Testis (tissue), 3 donors: ENCODE measurements around the gene SULT1A3. TPM values are rescaled to one million over a fixed set of nuclear protein-coding genes. Genes with fewer than 3 reads are reported as not detected.
"Not testable (repeated sequence)": the region's sequence is repeated elsewhere in the genome, so short reads cannot be mapped to it uniquely, and the experiment has no call there.

Source experiments
- DNase-seq: peaks from one replicate; pipeline ENCODE4 v3.0.0-alpha.2; 2019
- H3K27ac ChIP-seq, 2 donors: fragments of 200-600 bp; sonication (generic); one replicate each; pipeline ENCODE4 v1.5.1; 2019
- H3K27me3 ChIP-seq: fragments of 200-600 bp; sonication (generic); one replicate; pipeline ENCODE4 v1.5.1; 2019
- H3K36me3 ChIP-seq: fragments of 200-600 bp; sonication (generic); one replicate; pipeline ENCODE4 v1.5.1; 2017; ENCODE audit warnings: low read depth; ENCODE audit errors: missing control alignments
- H3K4me1 ChIP-seq: fragments of 200-600 bp; sonication (generic); one replicate; pipeline ENCODE4 v1.5.1; 2019
- H3K4me3 ChIP-seq, 2 donors: fragments of 200-600 bp; sonication (generic); one replicate each; pipeline ENCODE4 v1.5.1; 2017 to 2019
- H3K9me3 ChIP-seq: fragments of 200-600 bp; sonication (generic); one replicate; pipeline ENCODE4 v1.5.1; 2017
- CTCF ChIP-seq, 3 experiments: fragments of 450-650 bp in 2 of 3; fragments of 200-600 bp in 1 of 3; sonication (generic) in 1 of 3; IDR thresholded peaks; one replicate each; pipeline ENCODE4 v1.5.1; 2016 to 2019; ENCODE audit warnings: antibody characterized with exemption in 3 of 3, mild to moderate bottlenecking in 2 of 3, moderate library complexity in 1 of 3
- POLR2A ChIP-seq: fragments of 450-650 bp; IDR thresholded peaks from one replicate; pipeline ENCODE4 v1.6.1; 2017; ENCODE audit warnings: antibody characterized with exemption, mild to moderate bottlenecking, moderate library complexity
- WGBS, 2 donors: methylation state at CpG; one replicate each; pipeline ENCODE4 v1.1.5; 2018; 5-methylcytosine and 5-hydroxymethylcytosine counted together
- intact Hi-C: fragments of 100-400 bp; cut with DNase I; formaldehyde crosslinking; loops from one replicate; pipeline ENCODE4 v1.15.1; 2023; ENCODE audit warnings: low total_unique reads
- polyA plus RNA-seq: library from polyadenylated mRNA; stranded (reverse); fragments of 350-450 nt; fragmentation: Illumina TruSeq; extraction: RNeasy Lipid Tissue Mini Kit (QIAGEN cat#74804); gene quantifications from one replicate; pipeline ENCODE4 v1.2.3, GENCODE V29; 2014; ENCODE audit warnings: low read depth, low replicate concordance; ENCODE audit not compliant: insufficient read depth
- total RNA-seq, 2 donors: library from RNA; depleted of rRNA; stranded (reverse); fragments of >200 nt; gene quantifications; one replicate each; pipeline ENCODE4 v1.2.3, GENCODE V29; 2016

Gene SULT1A3
- total and polyA plus RNA-seq, 3 donors from 2014 or later, result 6.4 to 20.0 (median 6.8) TPM

- no peak for DNase-seq
- no peaks in the 10 kb centered on the region for H3K27me3 ChIP-seq
- 83 to 86% methylated on average over 3 of the region's 3 CpGs for WGBS, 2 donors
- H3K9me3 ChIP-seq, result no peaks in the 10 kb centered on the region
- no peaks in the 10 kb centered on the region for H3K36me3 ChIP-seq
- H3K4me1 ChIP-seq, result no peaks in the 10 kb centered on the region
- no peak overlapping the region for H3K27ac ChIP-seq
- no peak for TF ChIP-seq POLR2A
- TF ChIP-seq CTCF (IDR thresholded peaks at IDR 0.05), result no peak
- intact Hi-C loops, result no loop called here
- H3K4me3 ChIP-seq, result no peak overlapping the region
Measured at GRCh38 chr16:30163538-30163937, 35.5 kb upstream of the SULT1A3 start.

- no peak overlapping the region for H3K27ac ChIP-seq
- intact Hi-C loops, result no loop called here
- H3K9me3 ChIP-seq, result no peaks in the 10 kb centered on the region
- H3K4me1 ChIP-seq, result no peaks in the 10 kb centered on the region
- no peak overlapping the region for H3K4me3 ChIP-seq
- DNase-seq, result no peak
- TF ChIP-seq CTCF (IDR thresholded peaks at IDR 0.05) (no peak), POLR2A (no peak)
- WGBS, 2 donors, result 85 to 86% methylated on average over 11 of the region's 11 CpGs
- no peaks in the 10 kb centered on the region for H3K36me3 ChIP-seq
- no peaks in the 10 kb centered on the region for H3K27me3 ChIP-seq
Measured at GRCh38 chr16:30166202-30166902, 32.7 kb upstream of the SULT1A3 start.

GRCh38 chr16:30168746-30169145 is 30.3 kb upstream of the SULT1A3 start:
- H3K4me1 ChIP-seq, DNase-seq, H3K36me3 ChIP-seq, H3K27ac ChIP-seq, H3K27me3 ChIP-seq, H3K9me3 ChIP-seq, intact Hi-C loops: not testable (repeated sequence)
- peak overlapping the region in 1 of 2 donors; percentile 18 for H3K4me3 ChIP-seq
- 83% methylated on average over 6 of the region's 29 CpGs; no CpG with 5 or more reads in 1 of the 2 donors for WGBS, 2 donors

DNA sequence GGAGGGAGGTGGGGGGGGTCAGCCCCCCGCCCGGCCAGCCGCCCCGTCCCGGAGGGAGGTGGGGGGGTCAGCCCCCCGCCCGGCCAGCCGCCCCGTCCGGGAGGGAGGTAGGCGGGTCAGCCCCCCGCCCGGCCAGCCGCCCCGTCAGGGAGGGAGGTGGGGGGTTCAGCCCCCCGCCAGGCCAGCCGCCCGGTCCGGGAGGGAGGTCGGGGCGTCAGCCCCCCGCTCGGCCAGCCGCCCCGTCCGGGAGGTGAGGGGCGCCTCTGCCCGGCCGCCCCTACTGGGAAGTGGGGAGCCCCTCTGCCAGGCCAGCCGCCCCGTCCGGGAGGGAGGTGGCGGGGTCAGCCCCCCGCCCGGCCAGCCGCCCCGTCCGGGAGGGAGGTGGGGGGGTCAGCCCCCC is 29.6 kb upstream of the SULT1A3 start:
- intact Hi-C loops, H3K36me3 ChIP-seq: not testable (repeated sequence)
- H3K4me3 ChIP-seq, result peak overlapping the region in 1 of 2 donors; percentile 18

DNA sequence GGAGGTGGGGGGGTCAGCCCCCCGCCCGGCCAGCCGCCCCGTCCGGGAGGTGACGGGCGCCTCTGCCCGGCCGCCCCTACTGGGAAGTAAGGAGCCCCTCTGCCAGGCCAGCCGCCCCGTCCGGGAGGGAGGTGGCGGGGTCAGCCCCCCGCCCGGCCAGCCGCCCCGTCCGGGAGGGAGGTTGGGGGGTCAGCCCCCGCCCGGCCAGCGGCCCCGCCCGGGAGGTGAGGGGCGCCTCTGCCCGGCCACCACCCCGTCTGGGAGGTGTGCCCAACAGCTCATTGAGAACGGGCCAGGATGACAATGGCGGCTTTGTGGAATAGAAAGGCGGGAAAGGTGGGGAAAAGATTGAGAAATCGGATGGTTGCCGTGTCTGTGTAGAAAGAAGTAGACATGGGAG is 28.9 kb upstream of the SULT1A3 start:
- H3K27ac ChIP-seq, H3K4me3 ChIP-seq, H3K36me3 ChIP-seq, H3K9me3 ChIP-seq, H3K27me3 ChIP-seq, H3K4me1 ChIP-seq, DNase-seq: not testable (repeated sequence)
- intact Hi-C loops, result loop anchor here (10.0 kb wide), 1 partner anchor 45 kb away; the partner anchor contains the start of gene MAPK3
- WGBS, 2 donors, result no CpG with 5 or more reads among the region's 31 CpGs

More for the DNA sequence above, 29.6 kb upstream of the SULT1A3 start:
- not testable (repeated sequence) for H3K4me1 ChIP-seq, H3K27me3 ChIP-seq, H3K27ac ChIP-seq, DNase-seq, H3K9me3 ChIP-seq
- no CpG with 5 or more reads among the region's 38 CpGs for WGBS, 2 donors

- H3K9me3 ChIP-seq, result no peaks in the 10 kb centered on the region
- no peaks in the 10 kb centered on the region for H3K27me3 ChIP-seq
- no peaks in the 10 kb centered on the region for H3K36me3 ChIP-seq
- TF ChIP-seq POLR2A (no peak), CTCF (IDR thresholded peaks at IDR 0.05) (no peak)
- no peak overlapping the region for H3K27ac ChIP-seq
- H3K4me3 ChIP-seq, result no peak overlapping the region
- intact Hi-C loops, result loop anchor here (10.0 kb wide), 1 partner anchor 48 kb away; the partner anchor contains the start of gene MAPK3
- 84 to 85% methylated on average over 7 of the region's 7 CpGs for WGBS, 2 donors
- DNase-seq, result no peak
- H3K4me1 ChIP-seq, result no peaks in the 10 kb centered on the region
Measured at GRCh38 chr16:30173054-30173453, 26.0 kb upstream of the SULT1A3 start.

- H3K9me3 ChIP-seq, H3K27me3 ChIP-seq, H3K4me1 ChIP-seq, H3K27ac ChIP-seq, H3K36me3 ChIP-seq, DNase-seq, H3K4me3 ChIP-seq: not testable (repeated sequence)
- 81 to 95% methylated on average over 6 of the region's 6 CpGs for WGBS, 2 donors
- intact Hi-C loops, result loop anchor here (10.0 kb wide), 1 partner anchor 52 kb away; the partner anchor contains the start of gene MAPK3
Measured at GRCh38 chr16:30176876-30177275, 22.2 kb upstream of the SULT1A3 start.
